Measurements from ENCODE around the gene TBC1D21.

TBC1D21 gene

GRCh38 chr15:73934281-73934680, 60.9 kb downstream of the TBC1D21 start:
- no peaks in the 10 kb centered on the region for H3K9me3 ChIP-seq (ENCODE audit: insufficient read depth, low read depth, low read length)
- no peaks in the 10 kb centered on the region for H3K27me3 ChIP-seq (ENCODE audit: insufficient read depth, low read length, poor library complexity, severe bottlenecking)
- no peaks in the 10 kb centered on the region for H3K79me2 ChIP-seq (ENCODE audit: insufficient read depth, low read length)
- H3K4me1 ChIP-seq (ENCODE audit: insufficient read depth, low read length, poor library complexity, severe bottlenecking): peaks cover 76% of the 10 kb centered on the region
- H3K36me3 ChIP-seq (ENCODE audit: insufficient read depth, low read length): no peaks in the 10 kb centered on the region
- H3K4me2 ChIP-seq (ENCODE audit: low read depth, low read length, poor library complexity, severe bottlenecking): peak overlapping the region; percentile 59
- no peaks in the 10 kb centered on the region for H4K20me1 ChIP-seq (ENCODE audit: insufficient read depth, low read length, poor library complexity, severe bottlenecking)
- H2AFZ ChIP-seq (ENCODE audit: low read length): no peak overlapping the region
- H3K9ac ChIP-seq (ENCODE audit: low read depth, low read length, poor library complexity, severe bottlenecking): peak overlapping the region; percentile 54
- TF ChIP-seq CTCF (conservative IDR thresholded peaks at IDR 0.05; ENCODE audit: low read length) (no peak), EZH2phosphoT487 (IDR thresholded peaks at IDR 0.05; ENCODE audit: borderline replicate concordance) (no peak)
- peak overlapping the region; percentile 31 for H3K4me3 ChIP-seq (ENCODE audit: low read length, poor library complexity, severe bottlenecking)
- peaks cover 5% of the 10 kb centered on the region; the same call in 1 of the 2 replicates for H3F3A ChIP-seq (ENCODE audit: low read depth)
- no peaks in the 10 kb centered on the region for H3K9me2 ChIP-seq (replicated peaks; ENCODE audit: low read depth, low read length)

GRCh38 chr15:73935547-73935946, 62.2 kb downstream of the TBC1D21 start:
- Histone ChIP-seq H3K4me1 (ENCODE audit: insufficient read depth, low read length, poor library complexity, severe bottlenecking) (peaks cover 71% of the 10 kb centered on the region), H3F3A (ENCODE audit: low read depth) (peaks cover 5% of the 10 kb centered on the region; the same call in 1 of the 2 replicates)

GRCh38 chr15:73936181-73936580, 62.8 kb downstream of the TBC1D21 start:
- Histone ChIP-seq H3K9ac (ENCODE audit: low read depth, low read length, poor library complexity, severe bottlenecking) (peak overlapping the region; percentile 44), H4K20me1 (ENCODE audit: insufficient read depth, low read length, poor library complexity, severe bottlenecking) (no peaks in the 10 kb centered on the region), H3K9me2 (replicated peaks; ENCODE audit: low read depth, low read length) (no peaks in the 10 kb centered on the region), H3K27me3 (ENCODE audit: insufficient read depth, low read length, poor library complexity, severe bottlenecking) (no peaks in the 10 kb centered on the region), H3K36me3 (ENCODE audit: insufficient read depth, low read length) (no peaks in the 10 kb centered on the region), H3K4me3 (ENCODE audit: low read length, poor library complexity, severe bottlenecking) (no peak overlapping the region), H3K4me2 (ENCODE audit: low read depth, low read length, poor library complexity, severe bottlenecking) (peak overlapping the region; percentile 59), H3F3A (ENCODE audit: low read depth) (peaks cover 5% of the 10 kb centered on the region; the same call in 1 of the 2 replicates), H3K4me1 (ENCODE audit: insufficient read depth, low read length, poor library complexity, severe bottlenecking) (peaks cover 71% of the 10 kb centered on the region), H2AFZ (ENCODE audit: low read length) (no peak overlapping the region), H3K9me3 (ENCODE audit: insufficient read depth, low read depth, low read length) (no peaks in the 10 kb centered on the region), H3K79me2 (ENCODE audit: insufficient read depth, low read length) (no peaks in the 10 kb centered on the region)
- TF ChIP-seq CTCF (conservative IDR thresholded peaks at IDR 0.05; ENCODE audit: low read length) (peak; percentile 34; the same call in 1 of the 2 replicates), EZH2phosphoT487 (IDR thresholded peaks at IDR 0.05; ENCODE audit: borderline replicate concordance) (no peak)

More at GRCh38 chr15:73935547-73935946, 62.2 kb downstream of the TBC1D21 start:
- Histone ChIP-seq H3K27me3 (ENCODE audit: insufficient read depth, low read length, poor library complexity, severe bottlenecking) (no peaks in the 10 kb centered on the region), H3K9ac (ENCODE audit: low read depth, low read length, poor library complexity, severe bottlenecking) (peak overlapping the region; percentile 44), H3K9me2 (replicated peaks; ENCODE audit: low read depth, low read length) (no peaks in the 10 kb centered on the region), H3K79me2 (ENCODE audit: insufficient read depth, low read length) (no peaks in the 10 kb centered on the region), H3K4me3 (ENCODE audit: low read length, poor library complexity, severe bottlenecking) (no peak overlapping the region), H3K9me3 (ENCODE audit: insufficient read depth, low read depth, low read length) (no peaks in the 10 kb centered on the region), H2AFZ (ENCODE audit: low read length) (no peak overlapping the region), H3K36me3 (ENCODE audit: insufficient read depth, low read length) (no peaks in the 10 kb centered on the region), H3K4me2 (ENCODE audit: low read depth, low read length, poor library complexity, severe bottlenecking) (peak overlapping the region; percentile 59), H4K20me1 (ENCODE audit: insufficient read depth, low read length, poor library complexity, severe bottlenecking) (no peaks in the 10 kb centered on the region)
- TF ChIP-seq CTCF (conservative IDR thresholded peaks at IDR 0.05; ENCODE audit: low read length) (no peak), EZH2phosphoT487 (IDR thresholded peaks at IDR 0.05; ENCODE audit: borderline replicate concordance) (no peak)
